Measurements from ENCODE around the gene DUS1L. TPM values are rescaled to one million over a fixed set of nuclear protein-coding genes. Genes with fewer than 3 reads are reported as not detected.

The DUS1L gene
- total RNA-seq, 4 donors from 2014 or later = 30.2 to 70.6 (median 46.5) TPM

- Histone ChIP-seq H3K27me3 (no peaks in the 10 kb centered on the region), H3K36me3 (no peaks in the 10 kb centered on the region), H3K4me3 (no peak overlapping the region), H3K4me1 (peaks cover 0 to 17% of the 10 kb centered on the region in 2 donors), H3K27ac (no peak overlapping the region), H3K9me3 (no peaks in the 10 kb centered on the region)
- intact Hi-C loops (cut with DNase I; ENCODE audit: low total_unique reads) = no loop called here
- TF ChIP-seq CTCF (IDR thresholded peaks at IDR 0.05) = no peak
- no peak for DNase-seq
Observed at GRCh38 chr17:82056729-82057621, 8.6 kb downstream of the DUS1L start.

GRCh38 chr17:82055965-82056728, 9.5 kb downstream of the DUS1L start:
- intact Hi-C loops (cut with DNase I; ENCODE audit: low total_unique reads) = no loop called here
- Histone ChIP-seq H3K36me3 (no peaks in the 10 kb centered on the region), H3K27me3 (no peaks in the 10 kb centered on the region), H3K4me1 (peaks cover 0 to 17% of the 10 kb centered on the region in 2 donors), H3K9me3 (no peaks in the 10 kb centered on the region), H3K4me3 (no peak overlapping the region), H3K27ac (no peak overlapping the region)
- DNase-seq = no peak
- TF ChIP-seq CTCF (IDR thresholded peaks at IDR 0.05) (no peak), POLR2A (IDR thresholded peaks at IDR 0.05) (no peak)

- Histone ChIP-seq H3K27me3 (no peaks in the 10 kb centered on the region), H3K36me3 (no peaks in the 10 kb centered on the region), H3K9me3 (no peaks in the 10 kb centered on the region), H3K27ac (no peak overlapping the region), H3K4me1 (peaks cover 0 to 25% of the 10 kb centered on the region in 2 donors), H3K4me3 (no peak overlapping the region)
- TF ChIP-seq CTCF (IDR thresholded peaks at IDR 0.05) (no peak), POLR2A (IDR thresholded peaks at IDR 0.05) (no peak)
- DNase-seq = no peak
- intact Hi-C loops (cut with DNase I; ENCODE audit: low total_unique reads) = no loop called here
Observed at GRCh38 chr17:82055023-82055964, 10.3 kb downstream of the DUS1L start.

GRCh38 chr17:82054351-82055022, 11.1 kb downstream of the DUS1L start:
- H3K36me3 ChIP-seq = no peaks in the 10 kb centered on the region
- no peak for DNase-seq
- intact Hi-C loops (cut with DNase I; ENCODE audit: low total_unique reads) = no loop called here

More at GRCh38 chr17:82054351-82055022, 11.1 kb downstream of the DUS1L start:
- Histone ChIP-seq H3K27ac (no peak overlapping the region), H3K4me3 (no peak overlapping the region), H3K27me3 (no peaks in the 10 kb centered on the region), H3K9me3 (no peaks in the 10 kb centered on the region), H3K4me1 (peaks cover 0 to 28% of the 10 kb centered on the region in 2 donors)
- no peak for TF ChIP-seq CTCF (IDR thresholded peaks at IDR 0.05)
- no peak for TF ChIP-seq POLR2A (IDR thresholded peaks at IDR 0.05)

All from uterus (tissue), 4 donors.